Skin epidermis (tissue), 12 donors: ENCODE data around the gene VAV2.

Experiments
- H3K27ac ChIP-seq, 21 experiments: fragments of 200-600 bp; sonication (generic) in 11 of 21; one replicate each; pipeline ENCODE4 v1.5.0; 2020; ENCODE audit warnings: mild to moderate bottlenecking in 3 of 21, inconsistent platforms in 2 of 21, moderate library complexity in 2 of 21
- H3K4me3 ChIP-seq, 7 experiments: fragments of 200-600 bp; sonication (generic) in 2 of 7; one replicate each; pipeline ENCODE4 v1.5.0; 2020; ENCODE audit warnings: inconsistent platforms in 2 of 7, mild to moderate bottlenecking in 2 of 7, moderate library complexity in 1 of 7

VAV2 gene

DNA sequence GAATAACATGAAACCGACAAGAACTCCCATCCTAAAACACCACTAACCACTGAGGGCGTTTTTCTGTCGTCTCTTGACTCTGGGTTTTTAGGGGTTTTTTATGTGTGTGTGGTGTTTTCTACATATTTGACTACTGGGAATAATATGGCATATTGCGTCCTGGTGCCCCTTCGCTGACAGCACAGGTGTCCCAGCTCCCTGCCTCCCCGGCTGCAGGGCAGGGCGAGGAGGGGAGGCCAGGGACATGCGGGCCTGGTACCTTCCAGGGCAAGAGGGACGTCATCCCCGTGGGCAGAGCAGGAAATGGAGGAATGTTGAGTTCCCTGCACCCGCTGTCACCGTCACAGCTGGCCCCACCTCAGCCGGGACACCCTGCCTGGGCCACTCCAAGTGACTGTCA is 34.8 kb downstream of the VAV2 start:
- Histone ChIP-seq H3K4me3 (no peak overlapping the region), H3K27ac (peak overlapping the region in 5 of 21 experiments; percentile 3 to 76 (median 72))

DNA sequence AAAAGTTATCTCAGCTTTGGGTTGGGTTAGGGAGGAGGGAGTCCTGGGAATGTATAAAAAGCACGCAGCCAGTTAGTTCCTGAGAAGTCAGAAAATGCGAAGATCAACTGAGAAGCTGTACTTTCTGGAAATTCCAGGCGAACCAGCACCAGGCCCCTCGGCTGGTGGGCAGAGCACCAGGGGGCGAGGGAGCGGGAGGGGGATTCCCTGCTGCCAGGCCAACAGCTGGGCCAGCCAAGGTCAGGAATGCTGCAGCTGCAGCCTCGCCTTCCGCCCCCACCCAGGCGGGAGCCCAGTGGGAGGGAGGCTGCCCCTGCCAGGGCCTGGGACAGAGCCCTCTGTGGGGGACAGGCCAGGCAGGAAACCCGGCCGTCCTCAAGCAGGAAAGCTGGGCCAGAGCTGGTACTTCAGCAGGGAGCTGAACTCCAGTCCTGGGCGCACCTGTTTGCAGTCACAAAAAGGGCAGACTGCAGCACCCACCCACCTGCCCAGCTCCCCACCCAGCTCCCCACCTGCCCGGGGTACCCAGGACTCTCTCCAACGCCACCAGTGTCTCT is 35.5 kb downstream of the VAV2 start:
- H3K4me3 ChIP-seq = no peak overlapping the region
- H3K27ac ChIP-seq = peak overlapping the region in 14 of 21 experiments; percentile 4 to 83 (median 55)

DNA sequence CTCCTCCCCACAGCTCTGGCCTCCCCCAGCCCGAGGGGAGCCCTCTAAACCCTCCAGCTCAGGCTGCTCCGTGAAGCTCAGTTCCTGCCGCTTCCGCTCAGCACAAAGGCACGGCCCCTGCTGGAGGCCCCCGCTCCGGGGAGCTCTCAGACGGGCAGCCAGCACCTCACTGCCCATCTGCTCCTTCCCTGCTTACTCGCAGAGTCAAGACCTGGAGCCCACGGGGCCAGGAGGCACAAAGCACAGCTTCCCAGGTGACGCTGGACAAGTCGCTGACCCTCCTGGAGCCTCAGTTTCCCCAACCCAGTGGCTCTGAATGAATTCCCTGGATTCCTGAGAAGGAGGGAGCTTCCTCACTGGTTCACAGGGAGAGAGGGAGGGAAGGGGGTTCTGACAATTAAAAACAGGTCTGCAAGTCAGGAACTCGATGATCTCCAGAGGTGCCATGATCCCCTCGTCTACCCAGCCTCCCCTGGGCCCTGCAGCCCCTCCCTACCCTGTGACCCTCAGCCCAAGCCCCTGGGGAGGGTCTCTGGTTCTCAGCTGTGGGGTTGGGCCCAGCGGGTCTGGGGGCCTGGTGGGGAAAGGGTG is 36.2 kb downstream of the VAV2 start:
- H3K4me3 ChIP-seq = no peak overlapping the region
- peak overlapping the region in 14 of 21 experiments; percentile 4 to 83 (median 57) for H3K27ac ChIP-seq

- no peak overlapping the region for H3K4me3 ChIP-seq
- no peak overlapping the region for H3K27ac ChIP-seq
Measured at GRCh38 chr9:133954862-133955529, 37.1 kb downstream of the VAV2 start.

- H3K4me3 ChIP-seq = no peak overlapping the region
- no peak overlapping the region for H3K27ac ChIP-seq
Measured at GRCh38 chr9:133953976-133954709, 38.0 kb downstream of the VAV2 start.

- no peak overlapping the region for H3K27ac ChIP-seq
- no peak overlapping the region for H3K4me3 ChIP-seq
Measured at GRCh38 chr9:133953621-133953975, 38.5 kb downstream of the VAV2 start.

DNA sequence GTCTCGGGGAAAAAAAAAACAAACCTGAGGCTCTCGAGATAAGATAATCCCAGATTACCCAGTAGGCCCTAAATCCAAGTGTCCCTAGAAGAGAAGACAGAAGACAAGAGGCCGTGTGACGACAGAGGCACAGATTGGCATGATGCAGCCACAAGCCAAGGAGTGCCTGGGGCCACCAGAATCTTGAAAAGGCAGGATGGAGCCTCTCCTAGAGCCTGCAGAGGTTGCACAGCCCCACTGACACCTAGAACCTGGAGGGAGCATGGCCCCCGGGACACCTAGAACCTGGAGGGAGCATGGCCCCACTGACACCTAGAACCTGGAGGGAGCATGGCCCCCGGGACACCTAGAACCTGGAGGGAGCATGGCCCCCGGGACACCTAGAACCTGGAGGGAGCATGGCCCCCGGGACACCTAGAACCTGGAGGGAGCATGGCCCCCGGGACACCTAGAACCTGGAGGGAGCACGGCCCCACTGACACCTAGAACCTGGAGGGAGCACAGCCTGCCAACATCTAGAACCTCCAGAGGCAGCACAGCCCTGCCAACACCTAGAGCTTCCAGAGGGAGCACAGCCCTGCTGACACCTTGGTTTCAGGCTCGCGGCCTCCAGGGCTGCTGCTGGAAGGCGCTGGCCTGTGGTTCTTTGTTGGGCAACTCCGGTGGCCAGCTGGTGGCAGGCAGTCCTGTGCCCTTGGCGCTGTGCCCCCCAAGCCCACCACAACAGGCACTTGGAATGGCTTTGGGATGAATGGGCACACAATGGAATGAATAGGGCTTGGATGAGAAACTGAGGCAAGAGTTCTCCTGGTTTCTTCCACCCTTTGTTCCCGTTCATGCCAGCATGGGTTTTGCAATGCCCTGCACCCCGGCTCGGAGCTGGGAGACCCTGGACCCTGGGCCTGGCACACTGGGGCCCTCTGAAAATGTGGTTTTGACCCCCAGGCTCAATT is 39.2 kb downstream of the VAV2 start:
- no peak overlapping the region for H3K27ac ChIP-seq

GRCh38 chr9:133951265-133951664 is 40.9 kb downstream of the VAV2 start:
- no peak overlapping the region for H3K4me3 ChIP-seq
- H3K27ac ChIP-seq = peak overlapping the region in 1 of 21 experiments; percentile 32

More for the DNA sequence above, 39.2 kb downstream of the VAV2 start:
- no peak overlapping the region for H3K4me3 ChIP-seq

GRCh38 chr9:133950629-133951111 is 41.5 kb downstream of the VAV2 start:
- H3K4me3 ChIP-seq = no peak overlapping the region

DNA sequence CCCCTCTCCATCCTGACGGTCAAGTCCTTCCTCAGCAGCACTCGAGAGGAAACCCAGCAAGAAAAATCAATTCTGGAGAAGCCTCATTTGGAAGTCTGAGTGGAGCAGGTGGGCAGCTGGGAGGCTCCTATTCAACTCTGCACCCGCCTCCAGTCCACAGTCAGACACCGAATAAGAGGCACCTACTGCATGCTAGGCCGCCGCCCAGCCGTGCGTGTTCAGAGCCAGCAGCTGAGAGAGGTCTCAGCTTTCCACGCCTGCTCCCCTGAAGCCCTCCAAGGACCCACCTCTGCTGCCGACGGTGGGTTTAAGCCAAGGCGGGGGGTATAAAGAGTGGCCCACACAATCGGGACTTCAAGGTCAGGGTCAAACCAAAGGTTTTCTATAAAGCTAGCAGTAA is 41.9 kb downstream of the VAV2 start:
- Histone ChIP-seq H3K4me3 (no peak overlapping the region), H3K27ac (no peak overlapping the region)

More at GRCh38 chr9:133950629-133951111, 41.5 kb downstream of the VAV2 start:
- peak overlapping the region in 1 of 21 experiments; percentile 32 for H3K27ac ChIP-seq

GRCh38 chr9:133949486-133950061 is 42.5 kb downstream of the VAV2 start:
- no peak overlapping the region for H3K27ac ChIP-seq
- H3K4me3 ChIP-seq = no peak overlapping the region

- no peak overlapping the region for H3K27ac ChIP-seq
Measured at GRCh38 chr9:133948561-133949485, 43.3 kb downstream of the VAV2 start.

DNA sequence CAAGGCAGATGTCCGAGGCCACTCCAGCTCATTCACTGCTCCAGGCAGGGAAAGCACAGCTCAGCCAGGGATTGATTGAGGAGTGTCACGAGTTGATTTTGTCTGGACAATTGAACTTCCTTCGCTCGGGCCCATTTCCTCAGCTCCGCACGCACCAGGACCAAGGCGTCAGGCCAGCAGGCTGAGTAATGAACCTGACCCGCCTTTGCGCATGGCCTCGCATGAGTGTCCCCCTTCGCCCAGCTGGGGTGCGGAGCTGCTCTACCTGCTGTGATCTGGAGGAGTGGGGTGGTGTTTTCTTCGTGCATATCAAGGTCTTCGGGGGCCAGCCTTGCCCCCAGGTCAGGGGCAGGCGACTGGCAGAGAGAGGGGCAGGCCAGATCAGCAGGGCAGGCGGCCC is 44.0 kb downstream of the VAV2 start:
- Histone ChIP-seq H3K27ac (no peak overlapping the region), H3K4me3 (no peak overlapping the region)

More at GRCh38 chr9:133948561-133949485, 43.3 kb downstream of the VAV2 start:
- H3K4me3 ChIP-seq = no peak overlapping the region

GRCh38 chr9:133946840-133947486 is 45.2 kb downstream of the VAV2 start:
- no peak overlapping the region for H3K27ac ChIP-seq
- H3K4me3 ChIP-seq = no peak overlapping the region

DNA sequence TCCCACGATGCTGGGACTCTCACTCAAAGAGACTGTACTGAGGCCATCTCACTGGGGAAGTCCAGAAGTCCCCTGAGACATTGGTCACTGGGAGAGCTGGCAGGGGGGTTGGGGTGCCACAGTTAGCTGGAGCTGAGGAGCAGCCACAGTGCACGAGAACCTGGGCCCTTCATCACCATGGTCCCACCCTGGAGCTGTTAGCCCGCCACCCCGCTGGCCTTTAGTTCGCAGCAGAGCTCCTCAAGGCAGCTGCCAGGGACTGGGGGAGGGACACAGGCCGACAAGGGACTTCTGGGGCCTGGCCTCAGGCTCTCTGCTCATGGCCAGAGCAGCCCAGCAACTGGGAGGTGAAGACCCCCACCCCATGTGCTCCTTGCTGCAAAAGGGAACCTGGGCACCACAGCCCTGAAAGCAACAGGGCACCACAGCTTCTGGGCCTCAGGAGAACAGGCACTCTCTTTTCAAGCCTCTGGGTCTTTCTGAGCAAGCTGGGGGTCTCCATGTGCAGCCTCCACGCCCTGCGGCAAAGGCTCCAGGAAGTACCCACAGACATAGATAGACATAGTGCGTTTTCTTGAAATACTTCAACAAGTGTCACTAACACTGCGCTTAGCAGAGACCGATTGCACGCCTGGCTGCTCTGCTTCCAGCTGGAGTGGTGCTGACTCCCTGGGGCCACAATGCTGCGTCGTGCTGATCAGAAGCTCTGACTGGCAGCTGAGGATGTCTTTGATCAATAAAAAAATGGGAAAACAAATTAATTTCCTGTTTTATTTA is 46.0 kb downstream of the VAV2 start:
- no peak overlapping the region for H3K4me3 ChIP-seq
- H3K27ac ChIP-seq = no peak overlapping the region

DNA sequence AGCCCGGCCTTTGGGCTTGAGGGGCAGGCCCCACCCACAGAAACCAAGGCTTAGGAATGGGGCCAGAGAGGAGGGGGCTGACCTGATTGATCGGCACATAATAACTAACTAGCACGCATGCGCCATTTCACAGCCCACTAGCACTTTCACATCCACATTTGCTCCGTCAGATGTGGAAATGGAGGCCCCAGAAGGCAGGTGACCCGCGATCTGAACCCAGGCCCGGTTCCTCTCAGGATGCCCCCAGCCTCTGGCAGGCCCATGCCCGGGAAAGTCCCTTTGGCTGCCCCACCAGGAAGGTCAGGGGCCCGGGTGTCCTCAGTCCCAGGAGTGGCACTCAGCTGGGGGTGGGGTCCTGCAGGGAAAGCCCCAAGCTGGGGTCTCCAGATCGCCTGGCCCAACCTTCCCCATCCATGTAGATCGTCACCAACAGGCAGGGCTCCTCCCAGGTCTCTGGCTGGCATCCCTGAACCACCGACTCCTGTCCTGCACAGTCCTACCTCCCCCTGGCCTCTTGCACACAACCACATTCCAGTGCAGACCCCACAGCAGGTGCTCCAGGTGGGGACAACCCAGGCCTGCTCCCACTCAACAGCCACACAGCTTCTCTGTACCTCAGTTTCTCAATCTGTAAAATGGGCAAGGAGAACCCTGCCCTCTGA is 46.7 kb downstream of the VAV2 start:
- Histone ChIP-seq H3K4me3 (no peak overlapping the region), H3K27ac (no peak overlapping the region)
